Osteocyte (in vitro differentiated cells): ENCODE results near the gene EHMT1. TPM values are rescaled to one million over a fixed set of nuclear protein-coding genes. Genes with fewer than 3 reads are reported as not detected.

Source experiments
- DNase-seq: peaks from one replicate; pipeline ENCODE4 v3.0.0; 2021; ENCODE audit warnings: mixed read lengths; ENCODE audit not compliant: unreplicated experiment; ENCODE audit errors: extremely low spot score
- H3K27ac Mint-ChIP-seq: one replicate; pipeline ENCODE4 v1.8.0; 2021; ENCODE audit warnings: mild to moderate bottlenecking, mixed read lengths; ENCODE audit not compliant: unreplicated experiment
- H3K27me3 Mint-ChIP-seq: one replicate; pipeline ENCODE4 v1.8.0; 2021; ENCODE audit warnings: mixed read lengths; ENCODE audit not compliant: unreplicated experiment
- H3K36me3 Mint-ChIP-seq: one replicate; pipeline ENCODE4 v1.8.0; 2021; ENCODE audit warnings: mixed read lengths; ENCODE audit not compliant: unreplicated experiment
- H3K4me1 Mint-ChIP-seq: one replicate; pipeline ENCODE4 v1.8.0; 2021; ENCODE audit warnings: mixed read lengths; ENCODE audit not compliant: unreplicated experiment
- H3K4me3 Mint-ChIP-seq: one replicate; pipeline ENCODE4 v1.8.0; 2021; ENCODE audit warnings: mild to moderate bottlenecking, moderate library complexity, mixed read lengths; ENCODE audit not compliant: unreplicated experiment
- H3K9me3 Mint-ChIP-seq: one replicate; pipeline ENCODE4 v1.8.0; 2021; ENCODE audit warnings: mixed read lengths; ENCODE audit not compliant: unreplicated experiment
- CTCF ChIP-seq: fragments of 200-600 bp; sonication (generic); IDR thresholded peaks from 2 replicates; pipeline ENCODE4 v1.5.0; 2021; ENCODE audit warnings: antibody characterized with exemption, mild to moderate bottlenecking, moderate library complexity
- total RNA-seq: library from RNA; stranded (reverse); gene quantifications from 2 replicates; pipeline ENCODE4 v1.2.1, GENCODE V29; 2021

Gene EHMT1
- total RNA-seq, 1 donor from 2014 or later, result 88.6 TPM

GRCh38 chr9:137838576-137838975 lies 219.8 kb downstream of the EHMT1 start:
- H3K4me1 Mint-ChIP-seq, result no peaks in the 10 kb centered on the region
- no peaks in the 10 kb centered on the region for H3K9me3 Mint-ChIP-seq
- DNase-seq, result no peak
- no peak for TF ChIP-seq CTCF
- H3K4me3 Mint-ChIP-seq, result no peak overlapping the region
- peaks cover 15% of the 10 kb centered on the region for H3K36me3 Mint-ChIP-seq
- no peaks in the 10 kb centered on the region for H3K27me3 Mint-ChIP-seq
- H3K27ac Mint-ChIP-seq, result no peak overlapping the region

GRCh38 chr9:137843355-137843754 lies 224.6 kb downstream of the EHMT1 start:
- no peak overlapping the region for H3K27ac Mint-ChIP-seq
- no peak for TF ChIP-seq CTCF
- no peaks in the 10 kb centered on the region for H3K27me3 Mint-ChIP-seq
- no peak overlapping the region for H3K4me3 Mint-ChIP-seq
- peaks cover 6% of the 10 kb centered on the region for H3K36me3 Mint-ChIP-seq
- DNase-seq, result no peak
- H3K9me3 Mint-ChIP-seq, result no peaks in the 10 kb centered on the region
- no peaks in the 10 kb centered on the region for H3K4me1 Mint-ChIP-seq

GRCh38 chr9:137851516-137852267 lies 232.9 kb downstream of the EHMT1 start:
- Mint-ChIP-seq H3K27me3 (no peaks in the 10 kb centered on the region), H3K27ac (no peak overlapping the region), H3K4me1 (no peaks in the 10 kb centered on the region), H3K36me3 (peaks cover 2% of the 10 kb centered on the region), H3K4me3 (no peak overlapping the region), H3K9me3 (peaks cover 24% of the 10 kb centered on the region)
- no peak for DNase-seq
- TF ChIP-seq CTCF, result no peak

- Mint-ChIP-seq H3K36me3 (peaks cover 2% of the 10 kb centered on the region), H3K4me1 (no peaks in the 10 kb centered on the region), H3K9me3 (peaks cover 24% of the 10 kb centered on the region), H3K4me3 (no peak overlapping the region), H3K27ac (no peak overlapping the region), H3K27me3 (no peaks in the 10 kb centered on the region)
- TF ChIP-seq CTCF, result no peak
- DNase-seq, result no peak
Measured at GRCh38 chr9:137853392-137853995, 234.7 kb downstream of the EHMT1 start.

GRCh38 chr9:137860361-137860760 lies 241.6 kb downstream of the EHMT1 start:
- H3K4me3 Mint-ChIP-seq, result no peak overlapping the region

More at GRCh38 chr9:137860361-137860760, 241.6 kb downstream of the EHMT1 start:
- TF ChIP-seq CTCF, result no peak
- Mint-ChIP-seq H3K27ac (no peak overlapping the region), H3K9me3 (peaks cover 19% of the 10 kb centered on the region), H3K36me3 (peaks cover 2% of the 10 kb centered on the region), H3K27me3 (no peaks in the 10 kb centered on the region), H3K4me1 (no peaks in the 10 kb centered on the region)
- no peak for DNase-seq
